ENCODE data around the gene HBA2. TPM values are rescaled to one million over a fixed set of nuclear protein-coding genes. Genes with fewer than 3 reads are reported as not detected.
A peak's percentile ranks its signal among the peaks of the same experiment; 100 is the strongest.
"Not testable (repeated sequence)": the region's sequence is repeated elsewhere in the genome, so short reads cannot be mapped to it uniquely, and the experiment has no call there.

HBA2 gene
- total RNA-seq, result 0.32 TPM in 1 of 2 replicates, not detected in the other

GRCh38 chr16:172374-172941 is at the start of gene HBA2:
Gene HBA2, plus strand, starts transcription at chr16:172876. Its CDS starts 37 bp downstream, at chr16:172913.
- H3K36me3 Mint-ChIP-seq (ENCODE audit: low read depth); DNase-seq (ENCODE audit: low spot score); intact Hi-C loops (cut with micrococcal nuclease); H3K9me3 Mint-ChIP-seq; H3K27ac Mint-ChIP-seq: not testable (repeated sequence)
- peaks cover 62% of the 10 kb centered on the region for H3K27me3 Mint-ChIP-seq (ENCODE audit: low read depth)
- peak within 1 kb of the TSS; percentile 26 for H3K4me3 Mint-ChIP-seq (ENCODE audit: low read depth)
- H3K4me1 Mint-ChIP-seq (ENCODE audit: low read depth), result peaks cover 11% of the 10 kb centered on the region

GRCh38 chr16:123558-124350 is 48.9 kb upstream of the HBA2 start:
- H3K27me3 Mint-ChIP-seq (ENCODE audit: low read depth); intact Hi-C loops (cut with micrococcal nuclease); H3K27ac Mint-ChIP-seq; H3K4me3 Mint-ChIP-seq (ENCODE audit: low read depth); H3K4me1 Mint-ChIP-seq (ENCODE audit: low read depth); DNase-seq (ENCODE audit: low spot score); H3K9me3 Mint-ChIP-seq: not testable (repeated sequence)
- H3K36me3 Mint-ChIP-seq (ENCODE audit: low read depth), result peaks cover 12% of the 10 kb centered on the region

- intact Hi-C loops (cut with micrococcal nuclease), result no loop called here
- Mint-ChIP-seq H3K27me3 (ENCODE audit: low read depth) (no peaks in the 10 kb centered on the region), H3K36me3 (ENCODE audit: low read depth) (peaks cover 12% of the 10 kb centered on the region), H3K27ac (no peak overlapping the region), H3K4me1 (ENCODE audit: low read depth) (peaks cover 11% of the 10 kb centered on the region), H3K9me3 (no peaks in the 10 kb centered on the region), H3K4me3 (ENCODE audit: low read depth) (no peak overlapping the region)
- no peak for DNase-seq (ENCODE audit: low spot score)
Measured at GRCh38 chr16:125011-125410, 47.7 kb upstream of the HBA2 start.

GRCh38 chr16:129075-129474 is 43.6 kb upstream of the HBA2 start:
- intact Hi-C loops (cut with micrococcal nuclease), result no loop called here
- Mint-ChIP-seq H3K4me1 (ENCODE audit: low read depth) (peaks cover 17% of the 10 kb centered on the region), H3K36me3 (ENCODE audit: low read depth) (peaks cover 6% of the 10 kb centered on the region), H3K4me3 (ENCODE audit: low read depth) (no peak overlapping the region), H3K27ac (no peak overlapping the region), H3K27me3 (ENCODE audit: low read depth) (no peaks in the 10 kb centered on the region), H3K9me3 (no peaks in the 10 kb centered on the region)
- no peak for DNase-seq (ENCODE audit: low spot score)

- Mint-ChIP-seq H3K27me3 (ENCODE audit: low read depth) (no peaks in the 10 kb centered on the region), H3K36me3 (ENCODE audit: low read depth) (peaks cover 5% of the 10 kb centered on the region), H3K4me1 (ENCODE audit: low read depth) (peaks cover 18% of the 10 kb centered on the region), H3K9me3 (no peaks in the 10 kb centered on the region), H3K27ac (no peak overlapping the region), H3K4me3 (ENCODE audit: low read depth) (no peak overlapping the region)
- no peak for DNase-seq (ENCODE audit: low spot score)
- intact Hi-C loops (cut with micrococcal nuclease), result no loop called here
Measured at GRCh38 chr16:130533-131173, 42.0 kb upstream of the HBA2 start.

GRCh38 chr16:132120-132519 is 40.6 kb upstream of the HBA2 start:
- H3K27me3 Mint-ChIP-seq (ENCODE audit: low read depth), result no peaks in the 10 kb centered on the region
- intact Hi-C loops (cut with micrococcal nuclease), result no loop called here
- peaks cover 9% of the 10 kb centered on the region for H3K36me3 Mint-ChIP-seq (ENCODE audit: low read depth)
- no peaks in the 10 kb centered on the region for H3K9me3 Mint-ChIP-seq
- H3K27ac Mint-ChIP-seq, result peak overlapping the region; percentile 2
- no peak overlapping the region for H3K4me3 Mint-ChIP-seq (ENCODE audit: low read depth)
- peaks cover 24% of the 10 kb centered on the region for H3K4me1 Mint-ChIP-seq (ENCODE audit: low read depth)
- no peak for DNase-seq (ENCODE audit: low spot score)

GRCh38 chr16:133716-134115 is 39.0 kb upstream of the HBA2 start:
- DNase-seq (ENCODE audit: low spot score), result no peak
- peaks cover 9% of the 10 kb centered on the region for H3K36me3 Mint-ChIP-seq (ENCODE audit: low read depth)
- no peaks in the 10 kb centered on the region for H3K9me3 Mint-ChIP-seq
- no peak overlapping the region for H3K27ac Mint-ChIP-seq
- intact Hi-C loops (cut with micrococcal nuclease), result no loop called here
- H3K27me3 Mint-ChIP-seq (ENCODE audit: low read depth), result no peaks in the 10 kb centered on the region
- no peak overlapping the region for H3K4me3 Mint-ChIP-seq (ENCODE audit: low read depth)
- H3K4me1 Mint-ChIP-seq (ENCODE audit: low read depth), result peaks cover 24% of the 10 kb centered on the region

- peaks cover 11% of the 10 kb centered on the region for H3K4me1 Mint-ChIP-seq (ENCODE audit: low read depth)
- no peaks in the 10 kb centered on the region for H3K9me3 Mint-ChIP-seq
- no peaks in the 10 kb centered on the region for H3K27me3 Mint-ChIP-seq (ENCODE audit: low read depth)
- intact Hi-C loops (cut with micrococcal nuclease), result no loop called here
- H3K27ac Mint-ChIP-seq, result peak overlapping the region; percentile 71
- H3K4me3 Mint-ChIP-seq (ENCODE audit: low read depth), result peak overlapping the region; percentile 83
- H3K36me3 Mint-ChIP-seq (ENCODE audit: low read depth), result peaks cover 9% of the 10 kb centered on the region
- DNase-seq (ENCODE audit: low spot score), result peak; percentile 12
Measured at GRCh38 chr16:138049-138417, 34.6 kb upstream of the HBA2 start.

- H3K36me3 Mint-ChIP-seq (ENCODE audit: low read depth), result peaks cover 6% of the 10 kb centered on the region
- DNase-seq (ENCODE audit: low spot score), result no peak
- H3K9me3 Mint-ChIP-seq, result no peaks in the 10 kb centered on the region
- no peaks in the 10 kb centered on the region for H3K27me3 Mint-ChIP-seq (ENCODE audit: low read depth)
- H3K27ac Mint-ChIP-seq, result no peak overlapping the region
- intact Hi-C loops (cut with micrococcal nuclease), result no loop called here
- H3K4me1 Mint-ChIP-seq (ENCODE audit: low read depth), result peaks cover 7% of the 10 kb centered on the region
- H3K4me3 Mint-ChIP-seq (ENCODE audit: low read depth), result peak overlapping the region; percentile 64
Measured at GRCh38 chr16:140175-140857, 32.4 kb upstream of the HBA2 start.

GRCh38 chr16:142405-142967 is 30.2 kb upstream of the HBA2 start:
- Mint-ChIP-seq H3K4me1 (ENCODE audit: low read depth) (no peaks in the 10 kb centered on the region), H3K9me3 (no peaks in the 10 kb centered on the region), H3K27ac (no peak overlapping the region), H3K36me3 (ENCODE audit: low read depth) (no peaks in the 10 kb centered on the region), H3K4me3 (ENCODE audit: low read depth) (no peak overlapping the region), H3K27me3 (ENCODE audit: low read depth) (no peaks in the 10 kb centered on the region)
- DNase-seq (ENCODE audit: low spot score), result no peak
- intact Hi-C loops (cut with micrococcal nuclease), result no loop called here

- Mint-ChIP-seq H3K27me3 (ENCODE audit: low read depth) (no peaks in the 10 kb centered on the region), H3K4me1 (ENCODE audit: low read depth) (no peaks in the 10 kb centered on the region), H3K36me3 (ENCODE audit: low read depth) (no peaks in the 10 kb centered on the region), H3K9me3 (no peaks in the 10 kb centered on the region), H3K4me3 (ENCODE audit: low read depth) (no peak overlapping the region), H3K27ac (no peak overlapping the region)
- intact Hi-C loops (cut with micrococcal nuclease), result no loop called here
- DNase-seq (ENCODE audit: low spot score), result no peak
Measured at GRCh38 chr16:143047-143446, 29.6 kb upstream of the HBA2 start.

GRCh38 chr16:143456-143855 is 29.2 kb upstream of the HBA2 start:
- Mint-ChIP-seq H3K4me1 (ENCODE audit: low read depth) (no peaks in the 10 kb centered on the region), H3K36me3 (ENCODE audit: low read depth) (no peaks in the 10 kb centered on the region), H3K27ac (no peak overlapping the region), H3K9me3 (no peaks in the 10 kb centered on the region), H3K27me3 (ENCODE audit: low read depth) (no peaks in the 10 kb centered on the region), H3K4me3 (ENCODE audit: low read depth) (no peak overlapping the region)
- intact Hi-C loops (cut with micrococcal nuclease), result no loop called here
- no peak for DNase-seq (ENCODE audit: low spot score)

All from activated T-helper 2 cell treated with anti-CD3 and anti-CD28 coated beads, Interferon-gamma antibody, Interleukin-2, Interleukin-4, amounts not matched to agents 10 μg/mL and 5 μg/mL and 100 μg/mL, durations not matched to agents 14 hours and 24 hours and 36 hours (primary cell).